ENCODE measurements around the gene CTAGE6. TPM values are rescaled to one million over a fixed set of nuclear protein-coding genes. Genes with fewer than 3 reads are reported as not detected.
"Not testable (repeated sequence)": the region's sequence is repeated elsewhere in the genome, so short reads cannot be mapped to it uniquely, and the experiment has no call there.

CTAGE6 gene
- total RNA-seq, 1 experiment from 2014 or later = not detected

GRCh38 chr7:143735962-143736361 is 21.5 kb downstream of the CTAGE6 start:
- DNase-seq (ENCODE audit: unreplicated experiment) = no peak
- no peak for TF ChIP-seq CTCF (IDR thresholded peaks at IDR 0.05; ENCODE audit: unreplicated experiment)
- Mint-ChIP-seq H3K9me3 (ENCODE audit: unreplicated experiment) (no peaks in the 10 kb centered on the region), H3K4me1 (ENCODE audit: insufficient read depth, unreplicated experiment) (no peaks in the 10 kb centered on the region), H3K27ac (ENCODE audit: low read depth, unreplicated experiment) (no peak overlapping the region), H3K36me3 (ENCODE audit: insufficient read depth, unreplicated experiment) (no peaks in the 10 kb centered on the region), H3K4me3 (ENCODE audit: unreplicated experiment) (no peak overlapping the region), H3K27me3 (ENCODE audit: insufficient read depth, unreplicated experiment) (no peaks in the 10 kb centered on the region)
- ChIA-PET POLR2A (no interaction called here), CTCF (interaction anchor here (0.6 to 2.2 kb wide), 10 partner anchors 115 to 336 kb away, joined by 3 to 19 read pairs (median 4); no protein-coding TSS in a partner anchor)
- intact Hi-C loops (cut with micrococcal nuclease) = no loop called here
- BruUV-seq (replicated peaks) = no TSS peak

- POLR2A ChIA-PET = interaction anchor here (0.7 kb wide), 1 partner anchor 1151 kb away, joined by 3 read pairs; no protein-coding TSS in a partner anchor
- TF ChIP-seq CTCF (IDR thresholded peaks at IDR 0.05; ENCODE audit: unreplicated experiment) = no peak
- DNase-seq (ENCODE audit: unreplicated experiment) = no peak
- H3K27ac Mint-ChIP-seq (ENCODE audit: low read depth, unreplicated experiment) = no peak overlapping the region
- no TSS peak for BruUV-seq (replicated peaks)
- intact Hi-C loops (cut with micrococcal nuclease) = no loop called here
- H3K4me3 Mint-ChIP-seq (ENCODE audit: unreplicated experiment) = no peak overlapping the region
- no peaks in the 10 kb centered on the region for H3K9me3 Mint-ChIP-seq (ENCODE audit: unreplicated experiment)
- H3K27me3 Mint-ChIP-seq (ENCODE audit: insufficient read depth, unreplicated experiment) = no peaks in the 10 kb centered on the region
- H3K4me1 Mint-ChIP-seq (ENCODE audit: insufficient read depth, unreplicated experiment) = no peaks in the 10 kb centered on the region
- CTCF ChIA-PET = interaction anchor here (0.5 to 2.0 kb wide), 3 partner anchors 278 to 551 kb away, joined by 3 to 7 read pairs (median 5); partner anchors contain the start of gene TAS2R39
- H3K36me3 Mint-ChIP-seq (ENCODE audit: insufficient read depth, unreplicated experiment) = no peaks in the 10 kb centered on the region
Measured at GRCh38 chr7:143733876-143734275, 23.6 kb downstream of the CTAGE6 start.

GRCh38 chr7:143728333-143728862 is 29.1 kb downstream of the CTAGE6 start:
- Mint-ChIP-seq H3K27me3 (ENCODE audit: insufficient read depth, unreplicated experiment) (no peaks in the 10 kb centered on the region), H3K4me1 (ENCODE audit: insufficient read depth, unreplicated experiment) (no peaks in the 10 kb centered on the region), H3K9me3 (ENCODE audit: unreplicated experiment) (no peaks in the 10 kb centered on the region), H3K27ac (ENCODE audit: low read depth, unreplicated experiment) (no peak overlapping the region), H3K36me3 (ENCODE audit: insufficient read depth, unreplicated experiment) (no peaks in the 10 kb centered on the region), H3K4me3 (ENCODE audit: unreplicated experiment) (no peak overlapping the region)
- ChIA-PET CTCF (interaction anchor here (1.5 kb wide), 1 partner anchor 8 kb away, joined by 6 read pairs; no protein-coding TSS in a partner anchor), POLR2A (no interaction called here)
- no peak for TF ChIP-seq CTCF (IDR thresholded peaks at IDR 0.05; ENCODE audit: unreplicated experiment)
- BruUV-seq (replicated peaks) = no TSS peak
- DNase-seq (ENCODE audit: unreplicated experiment) = no peak
- intact Hi-C loops (cut with micrococcal nuclease) = no loop called here

- BruUV-seq (replicated peaks); intact Hi-C loops (cut with micrococcal nuclease); H3K4me1 Mint-ChIP-seq (ENCODE audit: insufficient read depth, unreplicated experiment); H3K27me3 Mint-ChIP-seq (ENCODE audit: insufficient read depth, unreplicated experiment); H3K4me3 Mint-ChIP-seq (ENCODE audit: unreplicated experiment); H3K27ac Mint-ChIP-seq (ENCODE audit: low read depth, unreplicated experiment); POLR2A ChIA-PET; DNase-seq (ENCODE audit: unreplicated experiment); H3K36me3 Mint-ChIP-seq (ENCODE audit: insufficient read depth, unreplicated experiment); H3K9me3 Mint-ChIP-seq (ENCODE audit: unreplicated experiment): not testable (repeated sequence)
- CTCF ChIA-PET = interaction anchor here (0.5 to 1.5 kb wide), 2 partner anchors 9 to 1407 kb away, joined by 3 to 6 read pairs; no protein-coding TSS in a partner anchor
Measured at GRCh38 chr7:143727561-143727960, 29.9 kb downstream of the CTAGE6 start.

- H3K36me3 Mint-ChIP-seq (ENCODE audit: insufficient read depth, unreplicated experiment); CTCF ChIA-PET; H3K9me3 Mint-ChIP-seq (ENCODE audit: unreplicated experiment); intact Hi-C loops (cut with micrococcal nuclease); POLR2A ChIA-PET; H3K27me3 Mint-ChIP-seq (ENCODE audit: insufficient read depth, unreplicated experiment); H3K27ac Mint-ChIP-seq (ENCODE audit: low read depth, unreplicated experiment); DNase-seq (ENCODE audit: unreplicated experiment); BruUV-seq (replicated peaks); H3K4me1 Mint-ChIP-seq (ENCODE audit: insufficient read depth, unreplicated experiment); H3K4me3 Mint-ChIP-seq (ENCODE audit: unreplicated experiment): not testable (repeated sequence)
Measured at GRCh38 chr7:143726143-143726542, 31.4 kb downstream of the CTAGE6 start.

- H3K4me1 Mint-ChIP-seq (ENCODE audit: insufficient read depth, unreplicated experiment); H3K27me3 Mint-ChIP-seq (ENCODE audit: insufficient read depth, unreplicated experiment); H3K4me3 Mint-ChIP-seq (ENCODE audit: unreplicated experiment); POLR2A ChIA-PET; H3K36me3 Mint-ChIP-seq (ENCODE audit: insufficient read depth, unreplicated experiment); intact Hi-C loops (cut with micrococcal nuclease); H3K27ac Mint-ChIP-seq (ENCODE audit: low read depth, unreplicated experiment); BruUV-seq (replicated peaks); CTCF ChIA-PET; DNase-seq (ENCODE audit: unreplicated experiment); H3K9me3 Mint-ChIP-seq (ENCODE audit: unreplicated experiment): not testable (repeated sequence)
Measured at GRCh38 chr7:143720335-143720734, 37.2 kb downstream of the CTAGE6 start.

- H3K4me3 Mint-ChIP-seq (ENCODE audit: unreplicated experiment); BruUV-seq (replicated peaks); POLR2A ChIA-PET; H3K27ac Mint-ChIP-seq (ENCODE audit: low read depth, unreplicated experiment); H3K36me3 Mint-ChIP-seq (ENCODE audit: insufficient read depth, unreplicated experiment); H3K4me1 Mint-ChIP-seq (ENCODE audit: insufficient read depth, unreplicated experiment); H3K9me3 Mint-ChIP-seq (ENCODE audit: unreplicated experiment); intact Hi-C loops (cut with micrococcal nuclease); CTCF ChIA-PET; H3K27me3 Mint-ChIP-seq (ENCODE audit: insufficient read depth, unreplicated experiment); DNase-seq (ENCODE audit: unreplicated experiment): not testable (repeated sequence)
Measured at GRCh38 chr7:143715543-143716193, 41.8 kb downstream of the CTAGE6 start.
